Sciatic nerve (tissue), 2 donors: Measurements from ENCODE around the gene XYLT1. TPM values are rescaled to one million over a fixed set of nuclear protein-coding genes. Genes with fewer than 3 reads are reported as not detected.
A peak's percentile ranks its signal among the peaks of the same experiment; 100 is the strongest.

ENCODE experiments used
- ATAC-seq: fragments of 200-7000 bp; cut with Tn5 transposase; one replicate; pipeline ENCODE4 v1.9.1; 2020; ENCODE audit warnings: mild to moderate bottlenecking, moderate library complexity
- DNase-seq: peaks from one replicate; pipeline ENCODE4 v3.0.0-alpha.2; 2020; ENCODE audit warnings: low spot score
- intact Hi-C: fragments of 100-400 bp; cut with DNase I; formaldehyde crosslinking; loops from one replicate; pipeline ENCODE4 v1.14.2; 2022
- total RNA-seq: library from RNA; stranded (reverse); fragmentation: NEBNext Ultra II Directional; extraction: Animal tissue kit (Norgen Biotek cat#: 25700); gene quantifications from one replicate; pipeline ENCODE4 v1.2.1, GENCODE V29; 2021
- donor health status: DM: no; HTN: no; CAD: no.
- donor health status: DM: no; HTN: no; CAD: no.

The XYLT1 gene
- total RNA-seq, 1 donor from 2014 or later: 17.3 TPM

DNA sequence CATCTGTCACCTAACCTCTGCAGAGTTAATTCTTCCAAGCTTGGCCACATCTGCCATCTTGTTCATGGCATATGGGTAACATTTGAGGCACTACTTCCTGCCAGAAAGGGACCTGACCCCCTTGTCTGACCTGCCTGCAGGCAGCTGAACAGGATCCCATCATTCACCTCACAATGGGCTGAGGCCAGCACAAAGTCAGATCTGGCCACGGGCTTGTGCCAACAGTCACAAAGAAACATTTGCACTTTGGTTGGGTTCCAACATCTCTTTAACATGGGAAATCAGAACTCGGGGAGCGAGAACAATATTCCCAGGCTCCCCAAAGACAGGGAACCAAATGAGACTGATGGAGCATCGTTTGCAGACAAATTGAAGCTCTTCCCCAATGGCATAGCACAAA lies 116.1 kb downstream of the XYLT1 start:
- DNase-seq: no peak
- intact Hi-C loops: no loop called here
- no peak for ATAC-seq

DNA sequence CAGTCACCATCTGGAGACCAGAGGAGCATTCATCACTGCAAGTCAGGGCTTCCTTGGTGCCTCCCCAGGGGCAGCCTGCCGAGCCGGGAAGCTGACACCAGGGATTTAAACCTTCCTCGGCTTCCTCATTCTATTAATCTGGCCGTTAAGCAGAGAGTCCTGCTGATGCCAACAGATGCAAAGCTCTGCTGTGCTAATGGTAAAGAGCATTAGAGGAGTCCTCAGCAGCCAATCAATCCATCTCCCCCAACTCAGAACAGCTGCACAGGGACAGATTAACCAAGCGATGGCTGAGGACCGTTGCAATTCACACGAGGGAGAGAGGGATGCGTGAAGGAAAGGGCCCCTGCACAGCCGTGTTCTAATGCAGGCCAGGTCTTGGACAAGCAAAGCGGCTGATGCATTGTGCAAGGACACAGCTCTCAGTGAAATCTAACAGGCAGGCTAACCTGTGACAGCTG lies 116.6 kb downstream of the XYLT1 start:
- DNase-seq: no peak
- intact Hi-C loops: no loop called here
- no peak for ATAC-seq

- no peak for DNase-seq
- intact Hi-C loops: no loop called here
- no peak for ATAC-seq
These were observed 117.2 kb downstream of the XYLT1 start for GRCh38 chr16:17353561-17353960.

- ATAC-seq (no peak), DNase-seq (no peak)
- intact Hi-C loops: no loop called here
These were observed 119.2 kb downstream of the XYLT1 start for GRCh38 chr16:17351441-17352035.

GRCh38 chr16:17350207-17350606 lies 120.6 kb downstream of the XYLT1 start:
- DNase-seq: no peak
- intact Hi-C loops: no loop called here
- peak; percentile 29 for ATAC-seq

DNA sequence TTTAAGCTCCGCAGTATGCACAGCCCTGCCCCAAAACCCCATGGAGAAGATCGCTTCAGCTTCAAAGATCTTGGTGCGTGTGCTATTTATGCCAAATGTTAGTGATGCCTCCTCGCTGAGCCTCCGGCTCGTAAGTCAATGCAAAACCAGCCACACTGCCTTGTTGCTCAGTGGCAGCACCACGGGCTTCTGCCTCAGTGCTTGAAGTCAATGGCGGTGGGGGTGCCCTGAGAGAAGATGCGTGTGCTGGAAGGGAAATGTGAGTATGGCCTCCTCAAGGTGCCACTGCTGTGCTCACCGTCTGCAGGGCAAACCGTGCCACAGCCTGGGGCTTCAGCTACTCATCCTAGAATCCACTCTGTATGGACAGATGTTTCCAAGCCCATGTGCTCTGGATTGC lies 121.9 kb downstream of the XYLT1 start:
- DNase-seq (no peak), ATAC-seq (no peak)
- intact Hi-C loops: no loop called here

DNA sequence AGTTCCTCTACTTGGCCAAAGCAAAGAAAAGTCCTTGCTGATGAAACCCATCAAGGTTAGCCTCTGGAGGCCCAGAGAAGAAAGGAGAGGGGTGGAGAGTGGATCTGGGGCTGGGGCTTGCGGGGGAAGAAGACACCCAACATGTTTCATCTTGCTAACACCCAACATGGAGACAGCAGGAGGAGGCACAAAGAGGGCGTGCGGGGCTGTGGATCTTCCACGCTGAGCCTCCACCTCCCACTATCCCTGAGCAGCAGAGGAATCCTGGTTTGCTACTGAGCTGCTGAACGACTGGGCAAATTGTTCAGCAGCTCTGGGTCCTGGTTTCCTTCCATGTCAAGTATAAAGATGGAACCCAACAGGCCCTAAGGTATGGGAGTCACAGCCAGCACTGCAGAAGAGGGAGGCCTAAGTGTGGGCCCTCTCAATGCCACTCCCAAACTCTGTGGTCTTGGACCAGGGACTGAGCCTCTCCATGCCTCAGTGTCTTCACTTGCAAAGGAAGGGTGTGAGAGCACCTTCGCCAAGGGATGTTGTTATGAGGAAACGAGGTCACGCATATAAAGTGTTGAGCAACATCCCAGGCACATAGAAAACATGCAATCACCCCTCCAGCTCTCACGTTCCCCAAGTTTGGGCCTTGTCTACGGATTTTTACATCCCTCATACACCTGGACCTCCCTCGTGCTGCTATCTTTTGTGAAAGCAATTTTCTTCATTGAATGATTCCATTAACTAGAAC lies 122.5 kb downstream of the XYLT1 start:
- DNase-seq: no peak
- intact Hi-C loops: no loop called here
- no peak for ATAC-seq

GRCh38 chr16:17347624-17348023 lies 123.1 kb downstream of the XYLT1 start:
- DNase-seq: no peak
- ATAC-seq: no peak
- intact Hi-C loops: no loop called here

GRCh38 chr16:17346621-17347569 lies 123.9 kb downstream of the XYLT1 start:
- ATAC-seq (peak; percentile 22), DNase-seq (no peak)
- intact Hi-C loops: no loop called here

DNA sequence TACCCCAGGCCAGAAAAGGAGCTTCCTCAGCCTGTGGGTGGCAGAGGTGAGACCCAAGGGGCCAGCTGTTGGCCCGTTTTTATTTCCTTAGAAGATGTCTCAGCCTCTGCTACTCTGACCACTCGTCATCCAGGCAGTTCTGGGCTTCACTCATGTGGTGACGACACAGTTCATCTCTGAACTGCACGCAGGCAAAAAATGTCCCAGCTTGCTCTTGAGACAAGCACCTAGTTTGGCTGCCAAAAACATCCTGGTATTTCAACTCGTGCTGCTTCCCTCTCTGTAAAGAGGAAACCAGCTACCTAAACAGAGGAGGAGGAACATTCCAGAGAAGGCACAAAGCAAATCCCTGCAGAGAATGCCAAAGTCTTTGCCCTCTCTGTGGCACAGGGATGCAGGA lies 125.7 kb downstream of the XYLT1 start:
- intact Hi-C loops: no loop called here
- ATAC-seq (peak; percentile 69), DNase-seq (no peak)

DNA sequence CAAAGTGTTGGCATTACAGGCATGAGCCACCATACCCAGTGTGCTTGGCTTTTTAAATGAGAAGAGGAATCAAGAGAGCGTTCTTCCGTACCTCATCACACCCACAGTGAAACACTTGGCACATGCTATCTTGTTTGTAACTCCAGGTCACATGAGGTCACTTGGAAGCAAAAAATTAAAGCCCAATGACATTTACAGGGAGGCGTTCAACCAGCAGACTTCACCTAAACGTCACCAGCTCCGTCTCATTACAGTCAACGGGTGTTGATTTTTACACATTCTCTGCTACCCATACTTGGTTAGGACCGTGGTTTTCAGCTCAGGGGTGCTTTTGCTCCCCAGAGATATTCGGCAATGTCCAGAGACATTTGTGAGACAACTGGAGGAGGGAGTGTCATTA lies 127.0 kb downstream of the XYLT1 start:
- intact Hi-C loops: no loop called here
- DNase-seq: no peak
- ATAC-seq: no peak

- intact Hi-C loops: no loop called here
- ATAC-seq: no peak
- no peak for DNase-seq
These were observed 127.7 kb downstream of the XYLT1 start for GRCh38 chr16:17343028-17343427.

- intact Hi-C loops: no loop called here
- no peak for ATAC-seq
- no peak for DNase-seq
These were observed 128.7 kb downstream of the XYLT1 start for GRCh38 chr16:17342031-17342430.

- DNase-seq: no peak
- ATAC-seq: no peak
- intact Hi-C loops: no loop called here
These were observed 130.0 kb downstream of the XYLT1 start for GRCh38 chr16:17340804-17341203.

DNA sequence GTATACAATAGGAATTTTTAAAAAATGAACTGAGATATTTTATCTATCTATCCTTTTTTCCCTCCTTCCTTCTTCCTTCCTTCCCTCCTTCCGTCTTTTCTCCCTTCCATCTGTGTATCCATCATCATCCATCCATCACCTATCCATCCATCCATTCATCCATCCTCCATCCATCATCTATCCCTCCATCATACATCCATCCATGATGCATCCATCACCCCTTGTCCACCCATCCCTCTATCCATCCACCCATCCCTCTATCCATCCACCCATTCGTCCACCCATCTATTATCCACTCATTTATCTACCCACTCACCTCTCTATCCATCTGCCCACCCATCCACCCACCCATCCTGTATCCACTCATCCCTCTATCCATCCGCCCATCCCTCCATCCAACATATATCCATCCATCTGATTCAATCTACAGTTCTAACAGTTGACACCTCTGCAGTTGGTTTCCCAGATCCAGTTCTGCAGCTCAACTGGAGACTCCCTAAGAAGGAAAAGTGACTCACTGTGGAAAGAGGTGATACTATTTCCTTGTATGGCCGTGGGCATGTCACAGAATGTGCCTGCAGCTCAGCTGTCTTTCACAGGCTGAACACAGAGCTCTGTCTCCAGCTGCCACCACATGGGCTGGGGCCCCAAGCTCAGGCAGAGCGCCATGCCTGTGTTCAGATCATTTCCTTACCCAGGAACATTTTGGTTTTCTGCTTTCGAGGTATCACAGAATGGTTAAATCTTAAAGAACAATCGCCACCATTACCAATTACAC lies 130.8 kb downstream of the XYLT1 start:
- no peak for DNase-seq
- intact Hi-C loops: no loop called here
- no peak for ATAC-seq

GRCh38 chr16:17338244-17338643 lies 132.5 kb downstream of the XYLT1 start:
- no peak for DNase-seq
- ATAC-seq: no peak
- intact Hi-C loops: no loop called here

- intact Hi-C loops: no loop called here
- ATAC-seq (peak; percentile 8), DNase-seq (no peak)
These were observed 134.2 kb downstream of the XYLT1 start for GRCh38 chr16:17336530-17336900.

DNA sequence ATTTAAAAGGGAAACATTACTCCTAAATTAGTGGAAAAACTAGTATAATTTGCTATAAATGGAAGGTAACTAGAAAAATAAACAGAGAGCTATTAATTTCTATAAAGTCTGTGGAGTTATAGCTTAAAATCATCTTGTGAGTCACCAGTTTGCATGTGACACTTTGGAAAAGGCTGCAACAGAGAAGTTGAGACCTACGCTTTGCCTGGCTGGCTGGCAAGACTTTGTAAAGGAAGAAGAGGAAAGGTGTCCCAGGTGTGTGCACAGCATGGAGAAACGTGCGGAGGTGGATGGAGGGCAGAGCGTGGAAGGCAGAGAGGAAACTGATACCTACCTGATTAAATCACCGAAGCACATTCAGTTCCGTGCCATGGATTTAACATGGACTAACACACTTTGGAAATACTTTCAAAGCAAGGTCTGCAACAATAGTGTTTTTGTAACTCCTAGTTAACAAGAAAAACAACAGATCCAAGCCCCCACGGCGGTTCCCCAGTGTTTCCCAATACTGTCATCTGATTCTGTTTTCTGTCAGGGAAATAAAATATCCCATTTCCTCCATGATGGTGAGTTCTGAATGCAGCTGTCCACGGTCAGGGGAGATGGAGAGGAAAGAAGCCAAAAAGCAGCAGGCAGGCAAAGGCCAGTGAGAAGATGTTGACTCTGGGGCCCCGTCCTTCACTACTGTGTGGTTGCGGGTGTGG lies 134.8 kb downstream of the XYLT1 start:
- ATAC-seq: peak; percentile 11

More for the DNA sequence above, 134.8 kb downstream of the XYLT1 start:
- no peak for DNase-seq
- intact Hi-C loops: no loop called here
